Measurements from ENCODE around the gene UGT1A4.

The UGT1A4 gene

GRCh38 chr2:233772153-233772552 is 53.6 kb downstream of the UGT1A4 start:
- TF ChIP-seq CTCF (IDR thresholded peaks at IDR 0.05), result no peak
- no peak for DNase-seq
- Mint-ChIP-seq H3K36me3 (ENCODE audit: low read depth) (no peaks in the 10 kb centered on the region), H3K27me3 (ENCODE audit: low read depth, poor library complexity) (peaks cover 12% of the 10 kb centered on the region), H3K27ac (no peak overlapping the region), H3K4me3 (no peak overlapping the region), H3K4me1 (no peaks in the 10 kb centered on the region), H3K9me3 (peaks cover 16% of the 10 kb centered on the region)

- Mint-ChIP-seq H3K27ac (no peak overlapping the region), H3K9me3 (peaks cover 16% of the 10 kb centered on the region)
These were observed 54.0 kb downstream of the UGT1A4 start for GRCh38 chr2:233772583-233772982.

GRCh38 chr2:233773854-233774253 is 55.3 kb downstream of the UGT1A4 start:
- no peak for DNase-seq
- Mint-ChIP-seq H3K4me1 (no peaks in the 10 kb centered on the region), H3K27ac (no peak overlapping the region), H3K36me3 (ENCODE audit: low read depth) (no peaks in the 10 kb centered on the region), H3K4me3 (no peak overlapping the region), H3K9me3 (peaks cover 20% of the 10 kb centered on the region), H3K27me3 (ENCODE audit: low read depth, poor library complexity) (peaks cover 8% of the 10 kb centered on the region)
- no peak for TF ChIP-seq CTCF (IDR thresholded peaks at IDR 0.05)

More at GRCh38 chr2:233772583-233772982, 54.0 kb downstream of the UGT1A4 start:
- TF ChIP-seq CTCF (IDR thresholded peaks at IDR 0.05), result no peak
- Mint-ChIP-seq H3K27me3 (ENCODE audit: low read depth, poor library complexity) (peaks cover 11% of the 10 kb centered on the region), H3K36me3 (ENCODE audit: low read depth) (no peaks in the 10 kb centered on the region), H3K4me3 (no peak overlapping the region), H3K4me1 (no peaks in the 10 kb centered on the region)
- no peak for DNase-seq

GRCh38 chr2:233775414-233775813 is 56.9 kb downstream of the UGT1A4 start:
- DNase-seq, result no peak
- Mint-ChIP-seq H3K27ac (no peak overlapping the region), H3K4me1 (no peaks in the 10 kb centered on the region), H3K9me3 (peaks cover 25% of the 10 kb centered on the region), H3K4me3 (no peak overlapping the region), H3K36me3 (ENCODE audit: low read depth) (no peaks in the 10 kb centered on the region), H3K27me3 (ENCODE audit: low read depth, poor library complexity) (peaks cover 3% of the 10 kb centered on the region)
- TF ChIP-seq CTCF (IDR thresholded peaks at IDR 0.05), result no peak

GRCh38 chr2:233778030-233778429 is 59.5 kb downstream of the UGT1A4 start, which contains the start of gene MROH2A:
Gene MROH2A (plus strand): TSS chr2:233778330. CDS start chr2:233779359, 1,029 bp downstream.
- peaks cover 4% of the 10 kb centered on the region for H3K27me3 Mint-ChIP-seq (ENCODE audit: low read depth, poor library complexity)
- no peaks in the 10 kb centered on the region for H3K4me1 Mint-ChIP-seq
- H3K27ac Mint-ChIP-seq, result no peak within 1 kb of the TSS
- peaks cover 36% of the 10 kb centered on the region for H3K9me3 Mint-ChIP-seq
- no peak for DNase-seq
- no peaks in the 10 kb centered on the region for H3K36me3 Mint-ChIP-seq (ENCODE audit: low read depth)
- no peak within 1 kb of the TSS for H3K4me3 Mint-ChIP-seq
- no peak for TF ChIP-seq CTCF (IDR thresholded peaks at IDR 0.05)

GRCh38 chr2:233779722-233780121 is 61.2 kb downstream of the UGT1A4 start:
- Mint-ChIP-seq H3K4me3 (no peak overlapping the region), H3K9me3 (peaks cover 38% of the 10 kb centered on the region), H3K27ac (no peak overlapping the region), H3K4me1 (no peaks in the 10 kb centered on the region), H3K27me3 (ENCODE audit: low read depth, poor library complexity) (peaks cover 4% of the 10 kb centered on the region), H3K36me3 (ENCODE audit: low read depth) (no peaks in the 10 kb centered on the region)
- no peak for TF ChIP-seq CTCF (IDR thresholded peaks at IDR 0.05)
- DNase-seq, result no peak

All from nephron progenitor cell (in vitro differentiated cells).